ENCODE results near the gene ANK3. TPM values are rescaled to one million over a fixed set of nuclear protein-coding genes. Genes with fewer than 3 reads are reported as not detected.

ANK3 gene
- total RNA-seq, 2 experiments from 2014 or later: 43.5 to 47.1 TPM

- CTCF ChIA-PET: no interaction called here
- Mint-ChIP-seq H3K36me3 (ENCODE audit: low read depth) (no peaks in the 10 kb centered on the region), H3K4me3 (no peak overlapping the region), H3K27ac (no peak overlapping the region), H3K27me3 (no peaks in the 10 kb centered on the region), H3K4me1 (peaks cover 4% of the 10 kb centered on the region), H3K9me3 (no peaks in the 10 kb centered on the region)
- POLR2A ChIA-PET: no interaction called here
- no peak for DNase-seq
Measured at GRCh38 chr10:60343254-60343653, 46.4 kb downstream of the ANK3 start.

DNA sequence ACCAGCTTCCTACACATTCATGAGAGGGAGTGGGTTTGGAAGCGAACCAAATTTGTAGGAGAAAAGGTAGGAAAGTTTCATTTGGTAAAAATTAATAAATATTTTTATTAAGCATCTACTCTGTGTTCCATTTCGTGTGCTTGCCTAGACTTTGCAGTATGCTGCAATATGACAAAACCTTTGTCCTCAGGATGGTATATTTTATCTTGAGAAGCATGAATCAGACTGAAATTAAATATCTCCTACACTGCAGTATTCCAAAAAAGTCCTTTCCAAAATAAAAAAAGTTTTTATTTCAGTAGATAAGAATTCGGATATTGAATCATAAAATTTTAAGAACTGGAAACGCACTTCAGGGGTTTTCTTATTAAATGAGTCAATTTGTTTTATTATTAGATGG is 47.7 kb downstream of the ANK3 start:
- Mint-ChIP-seq H3K36me3 (ENCODE audit: low read depth) (no peaks in the 10 kb centered on the region), H3K27me3 (no peaks in the 10 kb centered on the region), H3K27ac (no peak overlapping the region), H3K4me1 (peaks cover 4% of the 10 kb centered on the region), H3K4me3 (no peak overlapping the region), H3K9me3 (no peaks in the 10 kb centered on the region)
- CTCF ChIA-PET: no interaction called here
- DNase-seq: no peak
- POLR2A ChIA-PET: no interaction called here

DNA sequence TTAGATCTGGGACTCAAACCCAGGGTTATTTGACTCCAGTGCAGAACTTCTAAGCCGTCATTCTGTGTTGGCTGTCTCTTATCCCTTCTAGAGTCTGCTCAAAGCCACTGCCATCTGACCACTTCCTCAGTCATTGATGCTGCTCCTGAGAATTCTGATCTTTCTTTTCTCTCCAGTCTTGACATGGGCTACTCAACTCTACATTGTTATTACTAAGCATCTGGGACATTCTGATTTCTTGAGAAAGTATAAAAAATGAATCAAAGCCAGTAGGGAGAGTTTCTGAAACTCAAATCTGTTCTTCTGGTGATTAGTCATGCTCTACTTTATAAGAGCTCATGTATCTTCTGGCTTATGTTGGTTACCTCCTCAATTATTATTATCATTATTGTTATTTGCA is 48.7 kb downstream of the ANK3 start:
- no peak overlapping the region for H3K27ac Mint-ChIP-seq
- no peaks in the 10 kb centered on the region for H3K36me3 Mint-ChIP-seq (ENCODE audit: low read depth)
- H3K4me1 Mint-ChIP-seq: peaks cover 4% of the 10 kb centered on the region
- no peak for DNase-seq
- ChIA-PET CTCF (no interaction called here), POLR2A (no interaction called here)
- H3K4me3 Mint-ChIP-seq: no peak overlapping the region
- H3K9me3 Mint-ChIP-seq: no peaks in the 10 kb centered on the region
- no peaks in the 10 kb centered on the region for H3K27me3 Mint-ChIP-seq

DNA sequence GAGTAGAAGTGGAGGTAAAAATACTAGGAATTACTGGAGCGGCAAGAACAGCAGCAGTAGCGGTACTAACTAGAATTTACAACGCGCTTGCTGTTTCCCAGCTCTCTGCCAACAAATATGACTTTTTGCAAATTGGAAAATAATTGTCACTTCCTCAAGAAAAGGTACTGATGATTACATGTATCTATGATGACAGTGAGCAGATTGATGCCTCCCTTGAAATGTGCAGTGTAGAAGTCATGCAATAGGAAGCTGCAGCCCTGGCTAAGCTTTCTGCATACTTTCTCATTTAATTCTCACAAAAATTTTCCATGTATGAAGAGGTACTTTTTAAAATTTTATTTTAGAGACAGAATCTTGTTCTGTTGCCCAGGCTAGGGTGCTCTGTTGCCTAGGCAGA is 49.9 kb downstream of the ANK3 start:
- Mint-ChIP-seq H3K36me3 (ENCODE audit: low read depth) (no peaks in the 10 kb centered on the region), H3K9me3 (no peaks in the 10 kb centered on the region), H3K27me3 (no peaks in the 10 kb centered on the region), H3K4me1 (peaks cover 4% of the 10 kb centered on the region), H3K27ac (no peak overlapping the region), H3K4me3 (no peak overlapping the region)
- POLR2A ChIA-PET: no interaction called here
- DNase-seq: no peak
- CTCF ChIA-PET: no interaction called here

DNA sequence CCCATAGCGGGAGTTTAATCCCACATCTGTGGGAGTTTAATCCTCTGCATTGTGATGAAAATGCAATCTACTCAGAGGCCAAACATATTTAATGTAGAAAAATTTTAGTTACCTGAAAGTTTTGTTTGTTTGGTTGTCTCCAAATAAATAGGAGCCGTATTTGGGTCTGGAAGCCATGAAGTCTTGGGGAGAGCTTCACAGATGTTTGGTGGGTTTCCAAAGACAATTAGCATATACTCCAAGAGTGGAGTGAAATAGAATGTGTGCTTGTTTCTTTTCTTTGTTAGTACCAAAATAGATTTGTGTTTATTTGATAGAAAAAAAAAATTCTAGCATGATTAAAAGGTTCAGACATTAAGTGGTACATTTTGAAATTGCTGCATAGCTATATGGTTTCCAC is 50.9 kb downstream of the ANK3 start:
- CTCF ChIA-PET: no interaction called here
- no peak overlapping the region for H3K4me3 Mint-ChIP-seq
- no peak overlapping the region for H3K27ac Mint-ChIP-seq
- no peaks in the 10 kb centered on the region for H3K36me3 Mint-ChIP-seq (ENCODE audit: low read depth)
- POLR2A ChIA-PET: no interaction called here
- H3K9me3 Mint-ChIP-seq: no peaks in the 10 kb centered on the region
- no peaks in the 10 kb centered on the region for H3K27me3 Mint-ChIP-seq
- H3K4me1 Mint-ChIP-seq: peaks cover 4% of the 10 kb centered on the region
- no peak for DNase-seq

DNA sequence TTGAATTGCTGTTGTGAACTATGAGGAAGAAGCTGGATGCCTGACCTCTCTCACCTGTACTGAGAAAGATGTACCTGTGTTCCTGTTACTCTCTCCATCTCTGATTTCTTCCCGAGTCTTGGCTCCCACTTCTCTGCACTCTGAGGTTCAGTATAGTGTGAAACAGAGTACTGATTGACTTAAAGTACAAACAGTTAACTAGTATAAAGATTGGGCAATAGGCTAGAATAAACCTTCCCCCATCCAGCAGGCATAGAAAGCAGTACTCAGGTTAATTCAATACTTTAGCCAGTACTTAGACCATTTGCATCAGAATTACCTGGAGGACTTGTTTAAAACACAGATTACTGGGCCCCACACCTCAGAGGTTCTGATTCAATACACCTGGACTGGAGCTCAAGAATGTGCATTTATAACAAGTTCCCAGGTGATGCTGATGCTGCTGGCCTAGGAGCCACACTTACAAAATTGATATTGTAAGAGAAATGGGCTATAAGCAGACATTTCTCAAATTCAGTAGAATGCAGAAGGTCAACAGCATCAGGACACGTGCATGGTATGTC is 51.6 kb downstream of the ANK3 start:
- Mint-ChIP-seq H3K4me1 (peaks cover 4% of the 10 kb centered on the region), H3K4me3 (no peak overlapping the region), H3K9me3 (no peaks in the 10 kb centered on the region), H3K27me3 (no peaks in the 10 kb centered on the region), H3K36me3 (ENCODE audit: low read depth) (no peaks in the 10 kb centered on the region), H3K27ac (no peak overlapping the region)
- no peak for DNase-seq
- POLR2A ChIA-PET: no interaction called here
- CTCF ChIA-PET: no interaction called here

DNA sequence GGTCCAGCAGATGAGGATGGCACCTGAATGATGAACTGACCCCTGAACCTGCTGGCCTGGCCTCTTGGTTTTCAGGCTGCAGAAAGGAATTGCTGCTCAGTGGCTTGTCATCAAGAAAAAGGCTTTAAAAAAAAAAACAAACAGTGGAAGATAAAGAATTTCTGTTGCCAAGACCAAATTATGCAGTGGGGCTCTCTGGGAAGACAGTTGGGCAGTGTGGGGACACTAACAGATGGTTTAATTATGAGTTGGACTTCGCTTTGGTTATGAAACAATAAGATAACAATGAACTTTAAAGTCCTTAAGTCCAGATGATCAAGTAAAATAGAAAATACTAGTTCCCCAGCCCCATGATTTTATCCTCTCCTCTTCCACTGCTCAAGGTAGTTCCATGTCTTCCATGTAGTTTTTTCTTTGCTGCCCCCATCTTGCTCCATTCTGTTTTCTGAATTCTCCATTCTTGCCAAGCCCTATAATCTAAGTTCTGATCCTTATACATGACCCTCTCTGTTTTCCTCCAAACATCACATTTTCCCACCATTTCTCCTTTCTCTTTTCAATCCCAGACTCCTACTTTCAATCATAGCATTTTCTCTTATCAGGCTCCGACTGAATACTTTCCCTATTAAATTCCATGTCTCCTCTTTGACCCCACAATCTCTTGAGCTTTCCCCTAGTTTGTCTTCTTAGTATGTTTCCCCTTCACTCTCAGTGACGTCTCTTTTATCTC is 52.6 kb downstream of the ANK3 start:
- H3K9me3 Mint-ChIP-seq: no peaks in the 10 kb centered on the region
- POLR2A ChIA-PET: no interaction called here
- H3K27ac Mint-ChIP-seq: no peak overlapping the region
- H3K4me3 Mint-ChIP-seq: no peak overlapping the region
- H3K36me3 Mint-ChIP-seq (ENCODE audit: low read depth): no peaks in the 10 kb centered on the region
- H3K4me1 Mint-ChIP-seq: peaks cover 4% of the 10 kb centered on the region
- no peak for DNase-seq
- CTCF ChIA-PET: no interaction called here
- no peaks in the 10 kb centered on the region for H3K27me3 Mint-ChIP-seq

DNA sequence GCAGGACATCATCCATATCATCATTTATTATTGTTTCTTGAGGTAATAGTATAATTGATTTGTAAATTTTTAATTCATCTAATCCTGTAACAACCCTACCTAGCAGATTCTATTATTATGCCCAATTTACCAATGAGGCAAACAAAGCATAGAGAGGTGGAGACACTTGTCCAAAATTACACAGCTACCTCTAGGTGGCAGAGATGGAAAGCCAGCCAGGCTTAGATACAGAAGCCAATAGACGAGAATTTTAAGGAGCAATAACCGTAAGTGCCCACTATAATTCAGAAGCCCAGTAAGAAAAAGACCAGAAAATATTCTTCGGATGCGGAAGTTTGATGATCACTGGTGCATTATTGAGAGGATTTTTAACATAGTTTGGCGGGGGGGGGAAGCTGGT is 54.0 kb downstream of the ANK3 start:
- no peaks in the 10 kb centered on the region for H3K36me3 Mint-ChIP-seq (ENCODE audit: low read depth)
- POLR2A ChIA-PET: no interaction called here

GRCh38 chr10:60334991-60335390 is 54.7 kb downstream of the ANK3 start:
- ChIA-PET CTCF (no interaction called here), POLR2A (no interaction called here)
- H3K36me3 Mint-ChIP-seq (ENCODE audit: low read depth): peaks cover 3% of the 10 kb centered on the region
- H3K27me3 Mint-ChIP-seq: no peaks in the 10 kb centered on the region
- H3K9me3 Mint-ChIP-seq: peaks cover 5% of the 10 kb centered on the region
- DNase-seq: no peak
- H3K4me3 Mint-ChIP-seq: no peak overlapping the region
- no peak overlapping the region for H3K27ac Mint-ChIP-seq
- H3K4me1 Mint-ChIP-seq: peaks cover 3% of the 10 kb centered on the region

More for the DNA sequence above, 54.0 kb downstream of the ANK3 start:
- no peaks in the 10 kb centered on the region for H3K27me3 Mint-ChIP-seq
- CTCF ChIA-PET: no interaction called here
- no peaks in the 10 kb centered on the region for H3K9me3 Mint-ChIP-seq
- H3K4me1 Mint-ChIP-seq: no peaks in the 10 kb centered on the region
- H3K27ac Mint-ChIP-seq: no peak overlapping the region
- no peak overlapping the region for H3K4me3 Mint-ChIP-seq
- no peak for DNase-seq

GRCh38 chr10:60332371-60332770 is 57.3 kb downstream of the ANK3 start:
- Mint-ChIP-seq H3K36me3 (ENCODE audit: low read depth) (peaks cover 3% of the 10 kb centered on the region), H3K4me3 (no peak overlapping the region), H3K27ac (no peak overlapping the region), H3K9me3 (peaks cover 13% of the 10 kb centered on the region), H3K27me3 (no peaks in the 10 kb centered on the region), H3K4me1 (peaks cover 3% of the 10 kb centered on the region)
- DNase-seq: no peak
- ChIA-PET CTCF (no interaction called here), POLR2A (no interaction called here)

GRCh38 chr10:60331886-60332285 is 57.8 kb downstream of the ANK3 start:
- Mint-ChIP-seq H3K4me1 (peaks cover 3% of the 10 kb centered on the region), H3K4me3 (no peak overlapping the region), H3K27me3 (no peaks in the 10 kb centered on the region), H3K9me3 (peaks cover 15% of the 10 kb centered on the region), H3K27ac (no peak overlapping the region), H3K36me3 (ENCODE audit: low read depth) (peaks cover 3% of the 10 kb centered on the region)
- no peak for DNase-seq
- CTCF ChIA-PET: no interaction called here
- POLR2A ChIA-PET: no interaction called here

GRCh38 chr10:60323162-60323561 is 66.5 kb downstream of the ANK3 start:
- CTCF ChIA-PET: no interaction called here
- POLR2A ChIA-PET: no interaction called here
- Mint-ChIP-seq H3K4me3 (no peak overlapping the region), H3K27me3 (no peaks in the 10 kb centered on the region), H3K36me3 (ENCODE audit: low read depth) (no peaks in the 10 kb centered on the region), H3K4me1 (no peaks in the 10 kb centered on the region), H3K27ac (no peak overlapping the region), H3K9me3 (peaks cover 3% of the 10 kb centered on the region)
- no peak for DNase-seq

GRCh38 chr10:60320666-60321065 is 69.0 kb downstream of the ANK3 start:
- H3K36me3 Mint-ChIP-seq (ENCODE audit: low read depth): no peaks in the 10 kb centered on the region
- DNase-seq: no peak
- H3K27ac Mint-ChIP-seq: no peak overlapping the region
- no peak overlapping the region for H3K4me3 Mint-ChIP-seq
- H3K27me3 Mint-ChIP-seq: no peaks in the 10 kb centered on the region
- peaks cover 2% of the 10 kb centered on the region for H3K4me1 Mint-ChIP-seq
- POLR2A ChIA-PET: interaction anchor here (0.8 kb wide), 1 partner anchor 9 kb away, joined by 3 read pairs; no protein-coding TSS in a partner anchor
- CTCF ChIA-PET: interaction anchor here (0.6 kb wide), 1 partner anchor 62 kb away, joined by 3 read pairs; no protein-coding TSS in a partner anchor
- H3K9me3 Mint-ChIP-seq: no peaks in the 10 kb centered on the region

DNA sequence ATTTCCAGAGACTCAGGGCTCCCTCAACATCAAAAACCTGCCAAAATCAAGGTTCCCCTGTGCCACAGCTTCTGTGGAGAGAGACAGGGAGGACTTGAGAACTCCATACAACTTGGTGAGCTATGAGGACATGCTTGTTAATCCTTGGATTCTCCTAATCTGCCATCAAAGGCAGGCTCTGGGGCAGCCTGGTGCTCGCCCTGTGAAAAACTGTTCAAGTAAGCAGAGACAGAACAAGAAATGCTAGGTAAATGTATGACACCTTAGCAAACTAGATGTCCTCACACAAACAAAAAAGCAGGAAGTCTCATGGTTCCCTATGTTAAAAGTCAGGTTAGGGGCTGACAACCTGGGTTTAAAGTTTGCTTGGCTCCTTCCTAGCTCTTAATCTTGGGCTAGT is 73.6 kb downstream of the ANK3 start:
- Mint-ChIP-seq H3K4me1 (peaks cover 17% of the 10 kb centered on the region), H3K36me3 (ENCODE audit: low read depth) (peaks cover 4% of the 10 kb centered on the region), H3K4me3 (no peak overlapping the region), H3K27ac (no peak overlapping the region), H3K9me3 (no peaks in the 10 kb centered on the region), H3K27me3 (no peaks in the 10 kb centered on the region)
- DNase-seq: no peak
- CTCF ChIA-PET: no interaction called here
- POLR2A ChIA-PET: no interaction called here
